ENCODE results near the gene PNKP.

Gene PNKP

DNA sequence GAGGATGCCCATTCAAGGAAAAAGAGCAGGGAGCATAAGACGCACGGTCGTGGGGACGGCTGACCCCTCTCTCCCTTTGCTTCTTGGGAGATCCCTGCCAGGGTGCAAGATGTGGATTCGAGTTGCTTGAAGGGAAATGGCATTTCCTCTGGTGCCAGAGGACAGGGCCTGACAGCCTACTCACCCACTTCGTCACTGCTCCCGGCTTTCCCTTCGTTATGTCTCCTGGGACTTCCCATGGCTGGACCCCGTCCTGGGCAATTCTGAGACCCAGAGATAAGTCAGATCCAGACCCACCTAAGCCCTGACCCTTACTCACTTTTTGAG is 11.3 kb upstream of the PNKP start:
- H3K4me3 ChIP-seq (ENCODE audit: low read length), result peak overlapping the region; percentile 99
- no peak for DNase-seq (ENCODE audit: low read depth)
- TF ChIP-seq, protein P1, sequence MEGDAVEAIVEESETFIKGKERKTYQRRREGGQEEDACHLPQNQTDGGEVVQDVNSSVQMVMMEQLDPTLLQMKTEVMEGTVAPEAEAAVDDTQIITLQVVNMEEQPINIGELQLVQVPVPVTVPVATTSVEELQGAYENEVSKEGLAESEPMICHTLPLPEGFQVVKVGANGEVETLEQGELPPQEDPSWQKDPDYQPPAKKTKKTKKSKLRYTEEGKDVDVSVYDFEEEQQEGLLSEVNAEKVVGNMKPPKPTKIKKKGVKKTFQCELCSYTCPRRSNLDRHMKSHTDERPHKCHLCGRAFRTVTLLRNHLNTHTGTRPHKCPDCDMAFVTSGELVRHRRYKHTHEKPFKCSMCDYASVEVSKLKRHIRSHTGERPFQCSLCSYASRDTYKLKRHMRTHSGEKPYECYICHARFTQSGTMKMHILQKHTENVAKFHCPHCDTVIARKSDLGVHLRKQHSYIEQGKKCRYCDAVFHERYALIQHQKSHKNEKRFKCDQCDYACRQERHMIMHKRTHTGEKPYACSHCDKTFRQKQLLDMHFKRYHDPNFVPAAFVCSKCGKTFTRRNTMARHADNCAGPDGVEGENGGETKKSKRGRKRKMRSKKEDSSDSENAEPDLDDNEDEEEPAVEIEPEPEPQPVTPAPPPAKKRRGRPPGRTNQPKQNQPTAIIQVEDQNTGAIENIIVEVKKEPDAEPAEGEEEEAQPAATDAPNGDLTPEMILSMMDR (conservative IDR thresholded peaks at IDR 0.05; ENCODE audit: low read depth, low read length), result no peak

DNA sequence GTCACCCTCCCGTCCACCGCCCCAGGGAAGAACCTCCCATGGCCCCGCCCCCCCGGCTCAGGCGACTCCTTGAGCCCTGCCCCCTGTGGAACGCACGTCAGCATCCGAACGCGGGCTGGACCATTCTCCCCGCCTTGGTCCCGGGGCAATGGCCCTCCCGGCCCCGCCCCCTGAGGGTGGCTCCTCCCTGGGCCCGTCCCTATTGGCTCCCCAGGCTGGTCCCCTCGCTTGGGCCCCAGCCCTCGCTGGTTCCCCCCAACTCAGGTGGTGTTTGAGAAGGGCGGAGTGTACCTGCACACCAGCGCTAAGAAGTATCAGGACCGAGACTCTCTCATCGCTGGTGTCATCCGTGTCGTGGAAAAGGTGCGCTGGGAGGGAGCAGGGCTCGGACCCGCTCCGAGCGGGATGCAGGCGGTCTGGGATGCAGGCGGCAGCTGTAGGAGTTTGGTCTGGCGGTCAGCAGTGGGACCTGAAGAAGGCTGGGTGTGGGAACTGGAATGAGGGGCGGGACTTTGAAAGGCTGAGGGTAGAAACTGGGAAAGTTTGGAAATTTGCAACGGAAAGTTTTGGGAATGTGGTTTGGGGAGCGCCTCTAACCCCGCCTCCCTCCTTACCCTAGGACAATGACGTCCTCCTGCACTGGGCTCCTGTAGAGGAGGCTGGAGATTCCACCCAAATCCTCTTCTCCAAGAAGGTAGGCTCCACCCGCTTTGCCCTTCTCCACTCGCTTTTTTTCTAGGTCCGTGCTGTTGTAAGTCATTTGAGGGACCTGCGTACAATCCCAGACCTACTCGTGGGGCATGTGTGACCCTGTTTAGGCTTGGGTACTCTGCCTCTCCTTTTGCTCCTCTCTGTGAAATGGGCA is 10.7 kb upstream of the PNKP start:
- DNase-seq (ENCODE audit: low read depth), result peak; percentile 89
- H3K4me3 ChIP-seq (ENCODE audit: low read length), result peak overlapping the region; percentile 99
- TF ChIP-seq, protein P1 (conservative IDR thresholded peaks at IDR 0.05; ENCODE audit: low read depth, low read length), result no peak

DNA sequence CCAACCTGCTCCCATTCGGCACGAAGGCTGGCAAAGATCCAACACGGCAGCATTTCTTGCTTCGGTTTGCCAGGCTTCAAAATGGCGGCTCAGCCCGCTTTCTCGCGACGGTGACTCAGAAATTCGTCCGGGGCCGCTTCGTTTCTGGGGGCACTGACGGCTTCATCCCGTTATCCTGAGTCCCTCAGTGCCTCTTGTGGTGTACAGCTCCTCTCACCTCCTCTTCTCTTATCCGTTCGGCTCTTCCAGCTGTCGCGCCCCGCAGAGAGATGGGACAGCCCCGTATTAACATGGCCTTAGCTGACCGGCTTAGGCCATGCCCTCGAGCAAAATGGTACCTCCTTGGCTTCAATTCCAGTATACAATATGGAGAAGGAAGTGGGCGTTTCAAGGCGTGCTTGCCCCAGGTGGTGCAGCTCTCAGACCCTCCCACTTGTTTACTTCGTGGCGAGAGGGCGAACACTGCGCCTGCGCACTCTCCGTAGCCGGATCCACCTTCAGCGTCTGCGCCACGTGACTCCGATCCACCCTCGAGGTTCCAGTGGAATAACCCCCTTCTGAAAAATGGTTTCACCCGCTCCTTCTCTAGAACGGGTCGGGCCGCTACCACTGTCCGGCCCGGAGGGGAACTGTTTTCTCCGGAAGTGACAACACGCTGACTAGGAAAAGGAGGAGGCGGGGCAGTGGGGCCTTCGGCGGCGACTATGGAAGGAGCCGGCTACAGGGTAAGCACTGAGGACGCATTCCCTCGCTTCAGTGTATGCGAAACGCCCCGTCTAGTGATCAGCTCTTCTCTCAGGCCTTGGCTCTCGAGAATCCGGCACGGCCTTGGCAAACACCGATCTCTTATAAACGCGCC is 9.9 kb upstream of the PNKP start, which contains the start of the genes AKT1S1 and TBC1D17:
AKT1S1 (minus strand) TSS at position 336 of the 859 bp plus-strand sequence. CDS start 4,060 bp downstream, outside the sequence.
TBC1D17 (plus strand) TSS at position 683 of the 859 bp plus-strand sequence; CDS start at position 705, 22 bp downstream.
- peak within 1 kb of the TSS; percentile 99 for H3K4me3 ChIP-seq (ENCODE audit: low read length)
- DNase-seq (ENCODE audit: low read depth), result peak; percentile 100
- TF ChIP-seq, protein P1 (conservative IDR thresholded peaks at IDR 0.05; ENCODE audit: low read depth, low read length), result no peak

DNA sequence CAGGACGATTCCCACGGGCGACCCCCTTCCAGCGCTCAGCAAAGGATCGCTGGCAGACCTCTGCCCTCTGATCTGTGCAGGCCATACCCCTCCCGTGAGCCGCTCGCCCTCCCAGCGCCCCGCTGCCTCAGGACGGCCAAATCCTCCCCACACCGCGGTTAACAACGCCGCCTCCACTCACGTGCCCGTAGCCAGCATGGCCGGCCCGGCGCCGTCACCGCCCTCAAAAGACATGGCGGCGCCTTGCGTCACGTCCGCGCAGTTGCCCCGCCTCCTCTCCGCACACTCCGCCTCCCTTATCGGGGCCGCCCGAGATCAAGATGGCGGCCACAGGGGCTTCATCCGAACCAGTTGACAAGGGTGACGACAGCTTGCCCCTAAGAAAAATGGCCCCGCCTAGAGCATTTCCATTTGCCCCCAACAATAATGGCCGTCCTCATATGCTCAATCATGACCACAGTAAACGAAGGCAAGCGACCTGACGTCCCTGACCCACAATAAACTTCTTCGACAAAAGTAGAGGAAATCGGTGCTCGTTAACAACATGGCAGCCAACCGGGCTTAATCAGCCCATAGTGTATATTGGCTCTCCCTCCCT is 9.1 kb upstream of the PNKP start:
- TF ChIP-seq, protein P1 (conservative IDR thresholded peaks at IDR 0.05; ENCODE audit: low read depth, low read length), result no peak
- peak overlapping the region; percentile 99 for H3K4me3 ChIP-seq (ENCODE audit: low read length)
- peak; percentile 96 for DNase-seq (ENCODE audit: low read depth)

DNA sequence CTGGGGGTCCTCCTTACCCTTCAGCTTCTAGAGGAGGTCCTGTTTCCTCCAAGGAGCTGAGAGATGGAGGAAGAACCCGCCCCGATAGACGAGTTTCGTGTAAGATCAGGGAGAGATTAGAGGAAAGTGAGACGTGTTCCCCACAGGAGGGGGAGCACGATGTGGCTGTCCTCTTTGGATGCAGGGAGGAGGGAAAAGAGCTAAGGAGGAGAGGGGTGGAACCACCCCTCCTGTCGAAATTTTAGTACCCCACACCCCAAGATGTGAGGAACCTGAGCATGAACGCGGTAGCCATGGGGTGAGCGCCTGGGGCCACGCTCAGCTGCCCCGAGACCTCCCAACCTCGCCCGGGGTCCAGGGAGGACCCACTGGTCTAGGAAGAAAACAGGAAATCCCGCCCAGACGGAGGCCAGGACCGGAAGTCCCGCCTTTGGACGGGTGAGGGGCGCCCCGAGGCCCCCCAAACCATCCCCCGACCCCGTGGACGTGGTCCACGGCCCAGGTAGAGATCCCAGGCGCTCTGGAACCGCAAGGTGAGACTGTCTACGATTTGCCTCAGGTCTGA is 8.6 kb upstream of the PNKP start:
- TF ChIP-seq, protein P1 (conservative IDR thresholded peaks at IDR 0.05; ENCODE audit: low read depth, low read length), result no peak
- no peak for DNase-seq (ENCODE audit: low read depth)
- peak overlapping the region; percentile 99 for H3K4me3 ChIP-seq (ENCODE audit: low read length)

DNA sequence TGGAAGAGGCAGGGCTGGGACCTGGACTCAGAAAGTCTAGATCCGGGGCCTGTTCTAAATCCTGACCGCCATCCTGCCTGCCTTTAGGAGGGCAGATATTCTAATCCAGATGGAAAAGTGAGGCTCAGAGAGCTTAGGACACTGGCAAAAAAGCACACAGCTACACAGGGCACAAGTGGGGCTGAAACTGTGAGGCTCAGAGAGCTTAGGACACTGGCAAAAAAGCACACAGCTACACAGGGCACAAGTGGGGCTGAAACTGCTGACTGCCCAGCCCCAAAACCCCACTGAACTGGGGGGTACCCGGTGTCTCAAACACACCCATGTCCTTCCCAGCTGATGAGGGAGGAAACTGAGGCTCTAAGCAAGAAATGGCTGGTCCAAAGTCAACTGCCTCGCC is 7.8 kb upstream of the PNKP start:
- DNase-seq (ENCODE audit: low read depth), result no peak
- peak overlapping the region; percentile 99 for H3K4me3 ChIP-seq (ENCODE audit: low read length)
- TF ChIP-seq, protein P1 (conservative IDR thresholded peaks at IDR 0.05; ENCODE audit: low read depth, low read length), result no peak
